HG03442 (cell line): Measurements from ENCODE around the gene GPC5.

Experiments used
- ATAC-seq: cut with Tn5 transposase; IDR thresholded peaks from one replicate; pipeline ENCODE4 v1.9.1; 2021; ENCODE audit warnings: mild to moderate bottlenecking, moderate library complexity; ENCODE audit not compliant: unreplicated experiment

Gene GPC5

DNA sequence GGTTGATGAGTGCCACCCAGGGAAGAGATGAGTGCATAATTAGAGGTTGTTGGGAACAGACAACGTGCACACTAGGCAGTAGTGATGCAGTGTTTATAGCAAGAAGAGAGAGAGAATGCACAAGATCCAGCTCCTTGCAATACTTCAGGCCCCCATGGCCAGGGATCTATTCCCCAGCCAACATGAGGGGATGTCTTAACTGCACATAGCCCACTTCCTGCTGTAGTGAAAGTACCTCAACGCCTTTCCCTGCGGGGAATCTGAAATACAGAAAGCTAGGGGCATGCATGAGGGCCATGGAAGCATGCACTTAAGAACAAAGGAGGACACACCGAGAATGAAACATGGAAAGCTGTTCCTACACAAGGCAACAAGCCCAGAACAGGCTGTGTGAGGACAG lies 1191.5 kb downstream of the GPC5 start:
- no peak for ATAC-seq

- no peak for ATAC-seq
Observed at GRCh38 chr13:92590503-92590908, 1192.1 kb downstream of the GPC5 start.

GRCh38 chr13:92591117-92591516 lies 1192.7 kb downstream of the GPC5 start:
- ATAC-seq: no peak

- ATAC-seq: no peak
Observed at GRCh38 chr13:92592757-92593156, 1194.3 kb downstream of the GPC5 start.

DNA sequence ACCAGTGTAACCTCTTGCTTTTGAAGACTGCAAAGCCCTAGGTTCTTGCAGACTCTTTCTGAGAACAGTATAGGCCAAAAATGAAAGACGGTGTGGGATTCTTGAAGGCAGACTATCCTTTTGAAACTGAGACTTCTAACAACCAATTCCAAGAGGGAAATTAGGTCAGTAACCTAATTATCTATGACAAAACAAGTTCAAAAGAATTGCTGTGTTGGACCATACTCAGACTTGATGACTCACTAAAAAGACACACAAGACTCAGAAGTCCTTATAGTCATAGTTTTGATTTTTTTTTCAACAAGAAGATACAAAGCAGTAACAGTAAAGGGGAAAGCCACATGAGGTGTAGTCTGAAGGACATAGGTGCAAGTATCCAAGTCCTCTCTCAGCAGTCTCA lies 1204.1 kb downstream of the GPC5 start:
- no peak for ATAC-seq

DNA sequence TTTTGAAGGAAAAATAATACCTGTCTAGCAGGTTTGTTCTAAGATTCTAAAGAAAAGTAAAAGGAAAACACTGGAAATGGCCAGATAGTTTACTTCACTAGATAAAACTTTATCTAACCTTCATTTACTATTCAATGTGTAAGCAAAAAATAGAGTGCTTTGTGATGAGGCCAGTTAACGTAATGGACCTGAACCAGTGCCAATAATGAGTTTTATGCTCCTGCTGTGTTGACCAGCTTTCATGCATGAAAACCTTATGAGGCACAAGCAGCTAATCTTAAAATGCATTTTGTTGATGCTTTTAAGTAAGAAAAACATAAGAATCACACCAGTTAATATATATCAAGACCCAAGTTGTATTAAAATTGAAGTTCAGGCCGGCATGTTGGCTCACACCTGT lies 1211.0 kb downstream of the GPC5 start:
- ATAC-seq: no peak

DNA sequence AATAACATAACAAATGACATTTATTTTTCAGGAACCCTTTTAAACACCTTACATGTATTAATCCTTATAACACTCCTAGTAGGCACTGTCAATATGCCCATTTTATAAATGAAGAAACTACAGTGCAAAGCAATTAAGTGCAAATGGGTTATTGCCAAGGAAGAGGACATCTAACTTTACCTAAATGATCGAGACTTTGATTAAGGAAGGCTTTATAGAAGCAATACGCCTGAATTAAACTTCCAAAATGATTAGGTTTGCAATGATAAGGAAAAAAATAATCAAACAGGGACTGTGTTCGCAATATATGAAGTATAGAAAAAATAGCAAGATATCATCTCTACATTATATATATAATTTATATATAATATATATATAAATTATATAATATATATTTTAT lies 1214.5 kb downstream of the GPC5 start:
- no peak for ATAC-seq

DNA sequence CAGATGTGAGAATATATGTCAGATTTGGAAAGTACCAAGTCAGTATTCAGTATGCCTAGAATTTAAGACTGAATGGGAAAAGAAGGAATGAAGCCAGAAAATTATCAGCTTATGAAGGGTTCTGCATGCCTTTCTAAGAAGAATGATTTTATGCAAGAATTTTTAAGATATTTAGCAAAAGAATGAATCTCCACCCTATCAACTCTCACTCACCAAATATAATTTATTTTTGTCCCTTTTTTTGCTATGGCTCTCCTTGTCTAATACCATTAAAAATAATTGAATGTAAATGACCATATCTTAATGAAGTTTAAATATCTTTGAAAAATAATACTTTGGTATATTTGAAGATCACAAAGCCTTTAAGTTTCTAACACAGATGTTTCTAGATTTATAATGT lies 1215.5 kb downstream of the GPC5 start:
- no peak for ATAC-seq

DNA sequence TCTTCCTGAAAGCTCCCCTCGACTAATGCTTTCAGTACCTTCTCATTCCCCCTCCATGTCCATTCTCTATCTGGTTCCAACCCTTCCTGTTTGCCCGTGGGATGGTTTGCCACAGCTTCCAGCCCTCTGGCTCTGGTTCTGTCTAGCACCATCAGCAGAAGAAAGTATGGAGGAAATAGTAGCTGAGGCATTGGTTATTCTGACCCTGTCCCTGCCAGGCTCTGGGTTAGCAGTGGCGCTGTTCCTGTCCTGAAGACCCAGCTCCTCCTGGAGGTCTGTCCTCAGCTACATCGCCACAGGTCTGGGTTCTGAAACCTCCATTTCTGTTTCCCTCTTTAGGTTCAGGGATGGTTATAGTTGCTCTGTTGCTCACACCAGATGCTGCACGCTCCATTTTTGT lies 1223.6 kb downstream of the GPC5 start:
- ATAC-seq: no peak

DNA sequence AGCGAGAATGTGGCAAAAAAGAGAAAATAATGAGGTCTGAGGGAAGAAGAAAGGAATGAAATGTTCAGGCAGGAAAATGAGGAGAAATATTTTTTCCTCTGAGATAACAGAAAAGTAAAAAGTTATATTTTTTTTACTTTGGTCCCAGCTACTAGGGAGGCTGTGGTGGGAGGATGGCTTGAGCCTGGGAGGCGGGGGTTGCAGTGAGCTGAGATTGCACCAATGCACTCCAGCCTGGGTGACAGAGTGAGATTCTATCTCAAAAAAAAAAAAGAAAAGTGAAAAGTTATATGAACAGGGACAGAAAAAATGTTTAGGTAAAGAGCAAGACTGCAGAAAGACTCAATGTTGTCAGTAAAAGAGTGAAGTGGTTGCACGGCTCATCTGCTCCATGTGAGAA lies 1224.5 kb downstream of the GPC5 start:
- no peak for ATAC-seq

GRCh38 chr13:92626274-92626673 lies 1227.9 kb downstream of the GPC5 start:
- ATAC-seq: no peak

GRCh38 chr13:92640936-92641335 lies 1242.5 kb downstream of the GPC5 start:
- ATAC-seq: no peak

DNA sequence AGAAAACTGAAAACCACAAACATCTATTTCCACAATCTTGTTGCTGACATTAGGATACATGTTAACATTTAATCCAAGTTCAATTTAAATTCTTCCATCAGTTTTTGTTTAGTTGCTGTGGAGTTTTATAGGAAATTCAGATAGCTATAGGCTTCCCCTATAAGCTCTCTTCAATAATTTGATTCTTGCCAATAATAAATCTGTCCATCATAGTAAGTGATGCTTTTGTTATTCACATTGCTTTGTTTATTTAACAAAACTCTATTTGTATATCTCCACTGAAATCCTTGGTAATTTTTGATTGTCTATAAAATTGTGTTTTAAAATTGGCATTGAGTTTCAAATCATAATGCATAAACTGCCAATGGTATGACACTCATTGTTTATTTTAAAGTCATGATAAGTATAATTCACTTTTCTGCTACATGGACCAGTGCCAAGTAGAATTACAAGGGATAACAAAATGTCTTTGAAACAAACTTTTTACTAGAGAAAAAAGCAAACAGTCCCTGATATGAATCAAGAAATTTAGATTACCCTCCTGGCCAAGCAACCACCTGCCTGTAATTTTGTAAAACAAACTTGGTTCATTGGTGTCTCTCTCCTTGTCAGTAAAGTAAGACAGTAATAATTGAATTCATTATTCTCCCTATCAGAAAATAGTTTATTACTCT lies 1250.9 kb downstream of the GPC5 start:
- no peak for ATAC-seq

GRCh38 chr13:92656103-92656502 lies 1257.7 kb downstream of the GPC5 start:
- no peak for ATAC-seq

DNA sequence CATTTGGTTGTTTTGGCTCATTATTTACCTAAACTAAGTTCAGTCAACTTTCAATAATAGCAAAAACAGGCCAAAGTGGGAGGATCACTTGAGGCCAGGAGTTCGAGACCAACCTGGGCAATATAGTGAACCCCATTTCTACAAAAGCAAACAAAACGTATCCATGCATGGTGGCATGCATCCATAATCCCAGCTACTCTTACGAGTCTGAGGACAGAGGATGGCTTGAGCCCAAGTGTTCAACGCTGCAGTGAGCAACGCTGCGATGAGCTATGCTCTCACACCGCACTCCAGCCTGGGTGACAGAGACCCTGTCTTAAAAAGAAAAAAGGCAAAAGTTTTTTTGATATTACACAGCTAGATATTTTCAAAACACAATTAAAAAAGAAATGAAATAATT lies 1258.2 kb downstream of the GPC5 start:
- no peak for ATAC-seq

- ATAC-seq: no peak
Observed at GRCh38 chr13:92657565-92657964, 1259.1 kb downstream of the GPC5 start.

- no peak for ATAC-seq
Observed at GRCh38 chr13:92658293-92658692, 1259.9 kb downstream of the GPC5 start.

- ATAC-seq: no peak
Observed at GRCh38 chr13:92661406-92661805, 1263.0 kb downstream of the GPC5 start.

DNA sequence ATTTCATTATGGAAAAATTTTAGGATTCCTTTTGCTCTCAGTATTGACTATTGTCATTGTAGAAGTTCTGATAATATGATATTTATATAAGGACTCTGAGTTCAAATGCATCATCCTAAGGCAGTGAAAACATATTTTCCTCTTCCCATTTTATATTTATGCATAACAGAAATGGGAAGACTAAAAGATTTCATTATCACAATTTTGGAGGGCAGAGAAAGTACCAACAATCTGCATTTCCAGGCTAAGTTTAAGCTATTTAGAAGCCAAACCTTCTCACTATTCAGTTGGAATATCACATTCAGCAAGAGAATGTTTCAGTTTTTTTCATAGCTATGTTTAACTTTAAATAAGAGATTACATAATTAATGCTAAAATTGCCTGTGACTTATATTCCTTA lies 1269.7 kb downstream of the GPC5 start:
- no peak for ATAC-seq

DNA sequence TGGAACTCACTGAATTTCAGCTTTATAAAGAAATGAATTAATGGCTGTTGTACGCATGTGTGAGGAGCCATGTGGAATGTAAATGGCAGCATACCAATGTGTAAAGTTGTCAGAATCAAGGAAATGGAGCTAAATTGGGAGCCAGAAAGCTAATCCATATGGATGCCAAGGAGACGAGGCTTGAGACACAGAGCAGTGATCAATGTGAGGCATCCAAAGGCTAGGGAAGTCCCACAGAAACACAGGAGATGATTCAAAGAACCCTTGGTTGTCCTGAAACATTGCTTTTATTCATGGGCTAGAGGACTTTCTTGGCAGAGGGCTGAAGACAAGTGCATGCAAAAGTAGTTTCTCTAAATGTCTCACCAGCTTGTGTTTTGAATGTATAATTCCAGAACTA lies 1271.7 kb downstream of the GPC5 start:
- no peak for ATAC-seq

DNA sequence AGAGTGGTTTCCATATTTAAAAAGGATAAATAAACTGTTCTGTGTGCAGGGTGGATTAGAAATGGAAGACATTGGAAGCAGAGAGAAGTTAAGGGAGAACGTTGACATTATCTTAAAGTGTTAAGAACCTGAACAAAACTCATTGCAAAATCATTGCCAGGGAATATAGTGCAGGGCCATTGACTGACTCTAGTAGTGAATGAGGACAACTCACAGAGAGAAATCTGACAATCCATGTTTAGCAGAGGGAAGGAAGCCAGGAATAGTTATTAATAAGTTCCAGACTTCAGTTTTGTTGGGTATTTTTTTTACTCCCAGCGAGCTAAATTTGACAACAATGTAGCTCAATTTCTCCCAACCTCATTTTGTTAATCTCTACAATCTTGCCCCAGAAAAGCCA lies 1273.4 kb downstream of the GPC5 start:
- ATAC-seq: no peak

- no peak for ATAC-seq
Observed at GRCh38 chr13:92676246-92676645, 1277.8 kb downstream of the GPC5 start.

DNA sequence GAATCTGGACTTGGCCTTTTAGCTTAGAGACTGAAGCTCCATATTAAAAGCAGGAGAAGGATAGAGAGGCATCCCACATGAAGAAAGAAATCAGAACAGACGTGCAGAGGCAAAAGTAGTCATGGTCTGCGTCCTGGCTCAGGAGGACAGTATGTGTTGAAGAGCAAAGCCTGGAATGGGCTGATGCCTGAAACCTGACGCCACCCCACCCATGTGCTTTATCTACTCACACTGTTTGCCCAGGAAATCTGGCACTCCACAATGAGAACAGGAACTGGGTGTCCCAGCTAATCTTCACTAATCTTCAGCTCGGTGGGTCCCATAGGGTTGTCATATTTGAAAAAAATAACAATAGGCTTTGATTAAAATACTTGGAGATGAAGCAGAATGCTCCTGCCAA lies 1279.2 kb downstream of the GPC5 start:
- no peak for ATAC-seq
